ENCODE measurements around the gene IQCC. TPM values are rescaled to one million over a fixed set of nuclear protein-coding genes. Genes with fewer than 3 reads are reported as not detected.
"Not testable (repeated sequence)": the region's sequence is repeated elsewhere in the genome, so short reads cannot be mapped to it uniquely, and the experiment has no call there.

IQCC gene
- total RNA-seq, result 1 to 10 TPM; 4.6 to 7.2 TPM

DNA sequence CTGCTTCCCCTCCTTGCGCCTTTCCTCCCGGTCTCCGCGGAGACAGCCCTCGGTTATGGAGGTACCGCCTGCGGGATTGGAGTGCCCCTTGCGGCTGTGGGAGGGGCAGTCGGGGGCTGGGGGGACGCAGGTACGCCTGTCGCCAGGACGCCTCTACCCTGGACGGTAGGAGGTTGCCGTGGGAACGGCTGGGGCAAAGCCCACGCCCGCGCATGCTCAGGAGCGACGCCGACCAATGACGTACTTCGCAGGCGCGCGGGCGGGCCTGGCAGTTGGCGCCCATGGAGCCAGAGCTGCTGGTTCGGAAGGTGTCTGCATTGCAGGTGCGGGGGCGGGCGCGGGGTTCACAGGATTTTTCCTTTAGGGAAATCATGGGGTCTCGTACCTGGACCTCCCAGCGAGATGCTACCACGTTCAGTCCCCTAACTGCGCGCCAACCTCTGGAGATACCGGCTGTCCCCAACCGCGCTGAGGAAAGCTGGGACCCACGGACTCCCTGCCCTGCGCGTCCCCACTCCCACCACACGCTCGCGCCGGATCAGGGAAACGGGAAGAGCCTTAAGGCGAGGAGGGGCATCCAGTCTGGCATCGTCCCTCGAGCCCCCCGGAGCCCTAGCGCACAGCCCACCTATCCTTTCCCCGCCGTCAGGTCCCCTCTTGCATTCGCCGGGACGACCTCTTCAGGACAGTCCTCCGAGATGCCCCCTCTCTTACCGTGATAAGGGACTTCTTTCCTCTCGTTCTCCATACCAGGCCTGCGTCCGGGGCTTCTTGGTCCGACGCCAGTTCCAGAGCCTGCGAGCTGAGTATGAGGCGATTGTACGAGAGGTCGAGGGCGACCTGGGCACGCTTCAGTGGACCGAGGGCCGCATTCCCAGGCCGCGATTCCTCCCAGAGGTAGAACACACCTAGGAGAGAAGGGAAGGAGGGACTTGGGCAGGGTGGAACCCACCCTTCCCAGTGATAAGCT lies at the start of gene IQCC:
IQCC (plus strand) TSS at position 271 of the 970 bp plus-strand sequence; CDS start at position 282, 11 bp downstream.
- Mint-ChIP-seq H3K27ac (peak within 1 kb of the TSS; percentile 92 to 94), H3K36me3 (peaks cover 12 to 19% of the 10 kb centered on the region in 2 donors), H3K9me3 (no peaks in the 10 kb centered on the region)
- DNase-seq (ENCODE audit: low spot score in 2 of 2), result peak; percentile 85 to 90
- peak; percentile 79 to 82 for ATAC-seq

GRCh38 chr1:32159189-32159588 lies 46.3 kb upstream of the IQCC start:
- Mint-ChIP-seq H3K9me3 (no peaks in the 10 kb centered on the region), H3K36me3 (peaks cover 10 to 11% of the 10 kb centered on the region in 2 donors), H3K27ac (peak overlapping the region in 1 of 2 donors; percentile 13)
- ATAC-seq (peak in 1 of 2 donors; percentile 95), DNase-seq (ENCODE audit: low spot score in 2 of 2) (no peak)

GRCh38 chr1:32163405-32163804 lies 42.1 kb upstream of the IQCC start:
- no peak for DNase-seq (ENCODE audit: low spot score in 2 of 2)
- H3K9me3 Mint-ChIP-seq, result no peaks in the 10 kb centered on the region
- ATAC-seq, result no peak
- H3K36me3 Mint-ChIP-seq, result peaks cover under 1 to 2% of the 10 kb centered on the region in 2 donors
- H3K27ac Mint-ChIP-seq, result peak overlapping the region in 1 of 2 donors; percentile 79

DNA sequence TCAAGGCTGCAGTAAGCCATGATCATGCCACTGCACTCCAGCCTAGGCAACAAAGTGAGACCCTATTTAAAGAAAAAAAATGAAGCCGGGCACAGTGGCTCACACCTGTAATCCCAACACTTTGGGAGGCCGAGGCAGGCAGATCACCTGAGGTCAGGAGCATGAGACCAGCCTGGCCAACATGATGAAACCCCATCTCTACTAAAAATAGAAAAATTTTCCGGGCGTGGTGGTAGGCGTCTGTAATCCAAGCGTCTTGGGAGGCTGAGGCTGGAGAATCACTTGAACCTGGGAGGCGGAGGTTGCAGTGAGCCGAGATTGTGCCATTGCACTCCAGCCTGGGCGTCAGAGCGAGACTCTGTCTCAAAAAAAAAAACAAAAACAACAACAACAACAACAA lies 39.8 kb upstream of the IQCC start:
- not testable (repeated sequence) for ATAC-seq

GRCh38 chr1:32170991-32171390 lies 34.5 kb upstream of the IQCC start:
- H3K27ac Mint-ChIP-seq, result peak overlapping the region in 1 of 2 donors; percentile 67
- no peak for ATAC-seq
- no peak for DNase-seq (ENCODE audit: low spot score in 2 of 2)
- no peaks in the 10 kb centered on the region for H3K9me3 Mint-ChIP-seq
- peaks cover 10 to 33% of the 10 kb centered on the region in 2 donors for H3K36me3 Mint-ChIP-seq

More for the DNA sequence above, 39.8 kb upstream of the IQCC start:
- H3K9me3 Mint-ChIP-seq; DNase-seq (ENCODE audit: low spot score in 2 of 2); H3K27ac Mint-ChIP-seq: not testable (repeated sequence)
- H3K36me3 Mint-ChIP-seq, result peaks cover 6 to 12% of the 10 kb centered on the region in 2 donors

DNA sequence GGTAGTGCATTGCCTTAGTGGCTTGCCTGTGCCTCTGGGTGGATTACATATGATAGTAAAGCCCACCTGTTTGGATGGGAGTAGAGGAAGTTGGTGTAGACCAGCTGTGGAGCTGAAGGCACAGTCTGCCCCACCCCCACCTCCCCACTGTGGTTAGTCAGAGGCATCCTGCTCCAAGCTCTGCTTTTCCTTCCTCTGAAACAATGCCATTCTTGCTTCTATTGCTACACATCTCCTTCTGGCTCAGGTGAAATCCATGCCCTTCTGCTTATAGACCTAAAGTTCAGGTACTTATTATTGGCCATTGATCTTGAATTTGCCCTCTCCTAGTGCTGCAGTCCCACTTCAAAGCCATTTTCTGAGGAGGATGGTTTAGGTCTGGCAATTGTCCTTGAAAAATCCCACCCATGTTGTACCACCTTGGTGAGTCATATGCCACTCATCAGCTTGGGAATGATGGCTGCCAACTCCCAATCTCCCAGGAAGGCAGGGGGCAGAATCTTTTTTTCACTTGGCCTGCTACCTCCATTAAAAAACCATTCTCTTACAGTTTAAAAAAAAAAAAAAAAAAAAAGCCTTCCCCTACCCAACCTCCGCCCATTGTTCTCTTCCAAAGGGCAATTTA lies 32.7 kb upstream of the IQCC start:
- peak overlapping the region in 1 of 2 donors; percentile 67 for H3K27ac Mint-ChIP-seq
- H3K36me3 Mint-ChIP-seq, result peaks cover 10 to 33% of the 10 kb centered on the region in 2 donors
- H3K9me3 Mint-ChIP-seq, result no peaks in the 10 kb centered on the region
- DNase-seq (ENCODE audit: low spot score in 2 of 2), result no peak
- no peak for ATAC-seq

DNA sequence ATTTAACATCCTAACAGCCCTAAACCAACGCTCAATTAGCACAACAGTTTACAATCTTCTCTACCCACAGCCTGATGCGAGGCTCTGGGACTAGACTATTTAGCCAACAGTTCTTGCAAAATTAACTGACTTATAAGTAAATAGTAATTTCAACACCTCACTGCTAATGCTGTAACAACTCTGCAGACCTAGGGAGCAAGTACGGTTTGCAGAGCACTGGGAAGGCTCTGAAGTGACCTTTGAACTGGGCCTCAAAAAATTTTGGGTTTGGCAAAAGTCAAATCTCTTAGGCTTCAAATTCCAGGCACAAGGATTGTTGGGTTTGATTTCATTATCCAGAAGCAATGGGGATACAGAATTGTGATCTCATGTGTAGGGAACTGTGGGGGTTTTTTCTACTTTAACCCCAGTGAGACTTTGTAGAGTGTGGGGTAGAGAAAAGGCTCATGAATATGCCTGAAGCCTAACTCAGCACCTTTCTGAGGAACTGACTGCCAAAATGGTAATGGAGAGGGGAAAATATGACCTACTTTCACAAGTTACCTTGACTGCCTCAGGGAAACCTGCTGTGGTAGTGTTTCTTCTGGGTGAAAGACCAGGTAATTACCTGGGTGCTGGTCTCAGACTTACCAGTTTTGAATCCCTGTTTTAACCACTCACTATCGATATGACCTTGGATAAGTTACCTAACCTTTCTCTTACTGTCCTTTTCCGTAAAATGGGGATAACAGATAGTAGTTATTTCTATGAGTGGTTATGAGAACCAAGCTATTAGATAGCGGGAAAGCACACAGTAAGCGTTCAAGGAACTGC lies 26.9 kb upstream of the IQCC start:
- ATAC-seq (no peak), DNase-seq (ENCODE audit: low spot score in 2 of 2) (no peak)
- Mint-ChIP-seq H3K9me3 (no peaks in the 10 kb centered on the region), H3K36me3 (peaks cover 19 to 31% of the 10 kb centered on the region in 2 donors), H3K27ac (peak overlapping the region; percentile 98)

DNA sequence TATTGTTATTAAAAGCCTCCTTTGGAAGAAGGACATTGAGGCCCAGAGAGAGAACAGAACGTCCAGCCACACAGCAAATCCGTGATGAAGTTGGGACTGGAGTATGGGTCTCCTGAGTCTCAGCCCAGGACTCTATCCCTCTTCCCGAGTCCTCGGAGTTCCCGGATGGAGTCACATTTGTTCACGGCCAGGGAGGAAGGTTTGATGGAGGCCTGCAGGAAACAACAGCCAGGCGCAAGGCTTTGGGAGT lies 26.4 kb upstream of the IQCC start:
- peak overlapping the region; percentile 98 for H3K27ac Mint-ChIP-seq
- H3K36me3 Mint-ChIP-seq, result peaks cover 22 to 36% of the 10 kb centered on the region in 2 donors
- H3K9me3 Mint-ChIP-seq, result no peaks in the 10 kb centered on the region
- peak in 1 of 2 donors; percentile 23 for DNase-seq (ENCODE audit: low spot score in 2 of 2)
- ATAC-seq, result no peak

GRCh38 chr1:32179443-32180185 lies 25.9 kb upstream of the IQCC start, which contains the start of gene TXLNA:
Gene TXLNA, plus strand, starts transcription at chr1:32179675. Its CDS starts 671 bp downstream, at chr1:32180346.
- H3K9me3 Mint-ChIP-seq, result no peaks in the 10 kb centered on the region
- DNase-seq (ENCODE audit: low spot score in 2 of 2) (peak; percentile 89 to 96), ATAC-seq (peak; percentile 88)
- H3K36me3 Mint-ChIP-seq, result peaks cover 27 to 41% of the 10 kb centered on the region in 2 donors
- H3K27ac Mint-ChIP-seq, result peak within 1 kb of the TSS; percentile 98

GRCh38 chr1:32180186-32181060 lies 25.0 kb upstream of the IQCC start:
- no peaks in the 10 kb centered on the region for H3K9me3 Mint-ChIP-seq
- H3K36me3 Mint-ChIP-seq, result peaks cover 27 to 46% of the 10 kb centered on the region in 2 donors
- DNase-seq (ENCODE audit: low spot score in 2 of 2) (peak; percentile 39 to 67), ATAC-seq (peak; percentile 17 to 21)
- peak overlapping the region; percentile 97 to 98 for H3K27ac Mint-ChIP-seq

DNA sequence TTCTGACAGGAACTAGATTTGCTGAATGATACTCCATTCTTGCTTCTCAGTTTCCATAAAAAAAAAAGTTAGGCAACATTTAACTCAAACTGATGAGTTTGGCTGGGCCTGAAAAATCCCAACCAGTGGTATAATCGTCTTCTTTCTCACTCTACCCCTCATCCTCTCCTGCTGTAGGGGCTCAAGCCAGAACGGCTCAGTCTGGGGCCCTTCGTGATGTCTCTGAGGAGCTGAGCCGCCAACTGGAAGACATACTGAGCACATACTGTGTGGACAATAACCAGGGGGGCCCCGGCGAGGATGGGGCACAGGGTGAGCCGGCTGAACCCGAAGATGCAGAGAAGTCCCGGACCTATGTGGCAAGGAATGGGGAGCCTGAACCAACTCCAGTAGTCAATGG lies 24.4 kb upstream of the IQCC start:
- no peaks in the 10 kb centered on the region for H3K9me3 Mint-ChIP-seq
- ATAC-seq (no peak), DNase-seq (ENCODE audit: low spot score in 2 of 2) (no peak)
- peak overlapping the region; percentile 97 to 98 for H3K27ac Mint-ChIP-seq
- H3K36me3 Mint-ChIP-seq, result peaks cover 29 to 50% of the 10 kb centered on the region in 2 donors

DNA sequence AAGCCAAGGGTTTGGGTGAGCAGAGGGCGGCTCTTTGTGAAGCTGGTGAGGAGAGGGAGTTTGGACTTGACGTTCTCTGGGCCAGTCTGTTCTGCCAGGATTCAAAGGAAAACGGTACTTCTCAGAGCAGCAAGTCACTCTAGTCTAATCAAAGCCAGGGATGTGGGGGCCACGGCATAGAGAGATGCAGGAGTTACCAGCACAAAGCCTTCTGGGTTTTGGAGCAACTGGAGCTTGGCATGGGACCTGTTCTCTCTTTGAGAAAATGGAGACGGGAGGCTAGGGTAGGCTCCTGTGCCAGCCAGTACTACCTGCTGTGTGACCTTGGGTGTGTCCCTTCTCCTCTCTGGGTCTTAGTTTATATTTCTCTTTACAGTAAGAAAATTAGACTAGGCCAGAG lies 23.9 kb upstream of the IQCC start:
- Mint-ChIP-seq H3K9me3 (no peaks in the 10 kb centered on the region), H3K36me3 (peaks cover 34 to 55% of the 10 kb centered on the region in 2 donors), H3K27ac (peak overlapping the region; percentile 97 to 98)
- no peak for ATAC-seq
- no peak for DNase-seq (ENCODE audit: low spot score in 2 of 2)

GRCh38 chr1:32182060-32182459 lies 23.4 kb upstream of the IQCC start:
- Mint-ChIP-seq H3K27ac (peak overlapping the region; percentile 28 to 95), H3K9me3 (no peaks in the 10 kb centered on the region), H3K36me3 (peaks cover 36 to 57% of the 10 kb centered on the region in 2 donors)
- DNase-seq (ENCODE audit: low spot score in 2 of 2), result no peak
- no peak for ATAC-seq

DNA sequence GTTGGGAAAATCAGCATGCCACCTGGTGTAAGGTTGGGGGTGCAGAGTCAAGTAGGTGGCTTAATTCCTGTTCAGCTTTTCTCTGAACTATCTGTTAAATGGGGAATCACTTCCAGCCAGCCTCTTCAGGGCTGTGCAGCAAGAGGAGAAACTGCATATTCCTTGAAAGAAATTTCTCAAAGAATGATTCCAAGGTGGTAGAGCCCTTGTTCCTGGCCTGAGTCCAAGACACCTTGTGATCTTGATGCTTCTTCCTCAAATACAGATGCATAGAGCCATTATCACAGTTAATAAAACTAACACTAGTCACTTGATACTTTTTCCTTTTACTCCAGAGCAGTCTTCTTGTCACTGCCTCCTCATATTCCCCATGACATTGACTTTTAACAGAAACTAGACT lies 20.8 kb upstream of the IQCC start:
- ATAC-seq (no peak), DNase-seq (ENCODE audit: low spot score in 2 of 2) (no peak)
- Mint-ChIP-seq H3K27ac (peak overlapping the region; percentile 36 to 83), H3K9me3 (no peaks in the 10 kb centered on the region), H3K36me3 (peaks cover 50 to 72% of the 10 kb centered on the region in 2 donors)

DNA sequence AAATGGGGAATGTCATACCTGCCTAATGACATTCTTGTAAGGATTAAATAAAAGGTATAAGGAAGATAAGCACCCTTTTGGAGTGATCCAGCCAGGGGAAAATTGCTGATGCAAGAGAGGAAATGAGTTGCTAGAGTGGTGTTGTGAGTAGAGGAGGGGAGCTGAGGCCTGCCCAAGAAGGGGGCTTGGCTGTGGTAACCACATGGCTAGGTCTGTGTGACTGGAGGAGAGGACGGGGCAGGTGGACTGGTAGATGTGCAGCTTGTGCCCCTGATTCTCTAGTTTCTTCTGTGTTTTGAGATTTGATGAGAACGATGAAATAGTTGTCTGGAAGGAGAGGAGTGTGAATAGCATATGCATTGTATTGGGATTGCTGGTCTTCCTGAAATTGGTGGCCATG lies 19.4 kb upstream of the IQCC start:
- Mint-ChIP-seq H3K36me3 (peaks cover 45 to 65% of the 10 kb centered on the region in 2 donors), H3K27ac (peak overlapping the region; percentile 48 to 91), H3K9me3 (no peaks in the 10 kb centered on the region)
- peak; percentile 25 to 48 for ATAC-seq
- no peak for DNase-seq (ENCODE audit: low spot score in 2 of 2)

All from activated naive CD4-positive, alpha-beta T cell treated with anti-CD3 and anti-CD28 coated beads, Interleukin-2, amount 50 U/mL, for 72 hours (primary cell).